GM23338 (cell line): ENCODE measurements around the gene GHSR. TPM values are rescaled to one million over a fixed set of nuclear protein-coding genes. Genes with fewer than 3 reads are reported as not detected.

Source experiments
- ATAC-seq: fragments of 200-7000 bp; cut with Tn5 transposase; 3 replicates; pipeline ENCODE4 v1.9.1; 2020
- DNase-seq: peaks from one replicate; pipeline ENCODE4 v3.0.0-alpha.2; 2015; ENCODE audit warnings: low spot score
- H2AFZ ChIP-seq: fragments of 200-600 bp; sonication (generic); 2 replicates; pipeline ENCODE4 v1.8.0; 2016; ENCODE audit warnings: antibody characterized with exemption, mild to moderate bottlenecking, moderate library complexity
- H3F3A ChIP-seq: fragments of 200-600 bp; sonication (generic); replicated peaks from 2 replicates; pipeline ENCODE4 v1.8.0; 2017; ENCODE audit warnings: antibody characterized with exemption, mixed run types, low read depth
- H3K27ac ChIP-seq: fragments of 200-600 bp; sonication (generic); 2 replicates; pipeline ENCODE4 v1.6.1; 2016; ENCODE audit warnings: low read depth
- H3K27me3 ChIP-seq: fragments of 200-600 bp; sonication (generic); 2 replicates; pipeline ENCODE4 v1.8.0; 2016; ENCODE audit warnings: mild to moderate bottlenecking, mixed run types, moderate library complexity; ENCODE audit not compliant: insufficient read depth
- H3K36me3 ChIP-seq: fragments of 200-600 bp; sonication (generic); 2 replicates; pipeline ENCODE4 v1.8.0; 2016; ENCODE audit warnings: mild to moderate bottlenecking; ENCODE audit not compliant: insufficient read depth
- H3K4me1 ChIP-seq: fragments of 200-600 bp; sonication (generic); 2 replicates; pipeline ENCODE4 v1.8.0; 2016; ENCODE audit warnings: mild to moderate bottlenecking, moderate library complexity; ENCODE audit not compliant: insufficient read depth
- H3K4me2 ChIP-seq: fragments of 200-600 bp; sonication (generic); 2 replicates; pipeline ENCODE4 v1.7.1; 2017; ENCODE audit warnings: mixed run types
- H3K4me3 ChIP-seq: fragments of 200-600 bp; sonication (generic); 2 replicates; pipeline ENCODE4 v1.6.1; 2016; ENCODE audit warnings: mixed run types
- H3K79me2 ChIP-seq: fragments of 200-600 bp; sonication (generic); replicated peaks from 2 replicates; pipeline ENCODE4 v1.8.0; 2017; ENCODE audit warnings: mild to moderate bottlenecking; ENCODE audit not compliant: insufficient read depth
- H3K9me2 ChIP-seq: fragments of 200-600 bp; sonication (generic); 2 replicates; pipeline ENCODE4 v1.8.0; 2017; ENCODE audit not compliant: insufficient read depth
- H4K20me1 ChIP-seq: fragments of 200-600 bp; sonication (generic); replicated peaks from 2 replicates; pipeline ENCODE4 v1.8.0; 2017; ENCODE audit warnings: mild to moderate bottlenecking; ENCODE audit not compliant: insufficient read depth
- H3K27ac Mint-ChIP-seq: 2 replicates; pipeline ENCODE4 v1.8.0; 2020; ENCODE audit warnings: inconsistent platforms, mild to moderate bottlenecking, moderate library complexity, mixed read lengths
- H3K27me3 Mint-ChIP-seq: 3 replicates; pipeline ENCODE4 v1.8.0; 2022; ENCODE audit warnings: low read depth, mild to moderate bottlenecking, moderate library complexity, mixed read lengths, inconsistent platforms; ENCODE audit not compliant: insufficient read depth, poor library complexity
- H3K36me3 Mint-ChIP-seq: 3 replicates; pipeline ENCODE4 v1.8.0; 2021; ENCODE audit warnings: low read depth, mild to moderate bottlenecking, inconsistent platforms, moderate library complexity, mixed read lengths
- H3K4me1 Mint-ChIP-seq: 3 replicates; pipeline ENCODE4 v1.8.0; 2020; ENCODE audit warnings: mild to moderate bottlenecking, inconsistent platforms, mixed read lengths
- H3K4me3 Mint-ChIP-seq: 3 replicates; pipeline ENCODE4 v1.8.0; 2021; ENCODE audit warnings: moderate library complexity, mild to moderate bottlenecking, inconsistent platforms, mixed read lengths
- H3K9me3 Mint-ChIP-seq: 3 replicates; pipeline ENCODE4 v1.8.0; 2020; ENCODE audit warnings: moderate library complexity, mild to moderate bottlenecking, inconsistent platforms, mixed read lengths
- EZH2phosphoT487 ChIP-seq: fragments of 200-600 bp; sonication (generic); IDR thresholded peaks from one replicate; pipeline ENCODE4 v1.8.1; 2018; ENCODE audit warnings: antibody characterized with exemption; ENCODE audit not compliant: unreplicated experiment
- JUNB ChIP-seq: IDR thresholded peaks from one replicate; pipeline ENCODE4 v1.6.1; 2016; ENCODE audit warnings: antibody characterized with exemption; ENCODE audit not compliant: unreplicated experiment
- NANOG ChIP-seq: IDR thresholded peaks from 2 replicates; pipeline ENCODE4 v1.6.1; 2016; ENCODE audit warnings: antibody characterized with exemption, borderline replicate concordance
- ZNF114 ChIP-seq: fragments of 250-450 bp; sonication (Bioruptor Pico); IDR thresholded peaks from 2 replicates; pipeline ENCODE4 v1.5.0; 2020; ENCODE audit warnings: mild to moderate bottlenecking, moderate library complexity
- ZNF331 ChIP-seq: fragments of 250-450 bp; sonication (Bioruptor Pico); IDR thresholded peaks from 2 replicates; pipeline ENCODE4 v1.5.0; 2020; ENCODE audit warnings: low read depth, mild to moderate bottlenecking, moderate library complexity
- polyA plus RNA-seq: library from polyadenylated mRNA; unstranded; fragments of >200 nt; fragmentation: Nextera tagmentation; extraction: Ambion mirVana; gene quantifications from 2 replicates; pipeline ENCODE4 v1.2.1, GENCODE V29; 2016
- total RNA-seq: library from RNA; depleted of rRNA; stranded (reverse); fragments of >200 nt; shearing (Covaris generic); gene quantifications from 2 replicates; pipeline ENCODE4 v1.2.3, GENCODE V29; 2014
- TF ChIP-seq, protein P1 (sequence below): fragments of 250-450 bp; sonication (Bioruptor Pico); IDR thresholded peaks from 2 replicates; pipeline ENCODE4 v1.5.0; 2020; ENCODE audit warnings: mild to moderate bottlenecking, moderate library complexity
- TF ChIP-seq, protein P2 (sequence below): IDR thresholded peaks from 2 replicates; pipeline ENCODE4 v1.6.1; 2016; ENCODE audit warnings: antibody characterized with exemption
- TF ChIP-seq, protein P3 (sequence below), 2 experiments: fragments of 200-600 bp in 1 of 2; sonication (generic) in 1 of 2; conservative IDR thresholded peaks; 2 replicates each; pipeline versions ENCODE4 v1.5.1 to v1.6.1; 2016 to 2017; ENCODE audit warnings: antibody characterized with exemption in 2 of 2, low read depth in 2 of 2, mild to moderate bottlenecking in 2 of 2, moderate library complexity in 1 of 2

The GHSR gene
- total and polyA plus RNA-seq, 2 experiments from 2014 or later, result not detected

DNA sequence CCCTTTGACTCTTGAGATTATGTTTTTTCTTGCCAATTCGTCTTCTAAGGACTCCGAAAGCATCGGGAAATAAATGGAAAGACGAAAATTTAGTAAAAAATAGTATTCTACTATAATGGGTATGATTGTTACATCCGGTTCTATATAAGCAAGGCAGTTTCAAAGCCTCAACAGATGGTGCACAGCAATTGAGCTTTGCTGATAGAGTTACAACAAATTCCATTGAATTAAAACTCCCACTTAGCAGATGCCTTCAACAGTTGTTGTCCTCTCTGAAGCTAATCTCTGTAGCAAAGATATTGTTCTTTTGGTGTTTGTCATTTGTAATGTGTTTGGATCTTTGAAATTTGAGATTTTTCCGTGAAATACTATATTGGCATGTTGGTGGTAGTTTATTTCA, 16.1 kb upstream of the GHSR start (continued):
- no peak for TF ChIP-seq JUNB
- no peak for TF ChIP-seq ZNF114 (CRISPR knock-in tag)
- no peak for TF ChIP-seq NANOG
- TF ChIP-seq ZNF331 (CRISPR knock-in tag), result no peak

DNA sequence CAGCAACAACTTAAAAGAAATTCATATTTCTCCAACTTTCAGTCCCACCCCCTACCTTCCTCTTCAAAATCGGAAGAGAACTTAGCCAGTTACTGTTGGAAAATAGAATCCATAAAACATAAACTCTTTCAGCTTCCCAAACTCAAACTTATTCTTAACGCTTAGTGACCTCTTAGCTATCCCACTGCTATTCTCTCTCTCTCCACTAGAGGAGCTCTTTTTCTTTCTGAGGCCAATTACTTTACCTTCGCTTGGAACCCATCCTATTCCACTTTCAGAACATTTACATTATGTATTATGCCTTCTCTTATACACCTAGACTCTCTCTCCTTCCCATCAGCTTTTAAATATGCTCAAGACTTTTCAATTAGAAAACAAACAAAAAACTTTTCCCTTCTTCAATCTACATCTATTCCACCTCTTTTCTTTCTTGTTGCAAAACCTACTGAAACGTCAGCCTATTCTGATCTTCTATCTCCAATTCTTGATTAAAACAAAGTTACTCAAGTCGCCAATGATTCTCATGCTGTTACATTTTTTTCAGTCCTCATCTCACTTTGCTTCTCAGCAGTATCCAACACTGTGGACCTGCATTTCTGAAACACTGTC, 13.4 kb upstream of the GHSR start:
- no peak overlapping the region for H3K4me3 Mint-ChIP-seq
- no peaks in the 10 kb centered on the region for H3K36me3 Mint-ChIP-seq
- ATAC-seq (peak; percentile 64), DNase-seq (peak; percentile 71)
- H3K27ac ChIP-seq, result no peak overlapping the region
- TF ChIP-seq, protein P1, sequence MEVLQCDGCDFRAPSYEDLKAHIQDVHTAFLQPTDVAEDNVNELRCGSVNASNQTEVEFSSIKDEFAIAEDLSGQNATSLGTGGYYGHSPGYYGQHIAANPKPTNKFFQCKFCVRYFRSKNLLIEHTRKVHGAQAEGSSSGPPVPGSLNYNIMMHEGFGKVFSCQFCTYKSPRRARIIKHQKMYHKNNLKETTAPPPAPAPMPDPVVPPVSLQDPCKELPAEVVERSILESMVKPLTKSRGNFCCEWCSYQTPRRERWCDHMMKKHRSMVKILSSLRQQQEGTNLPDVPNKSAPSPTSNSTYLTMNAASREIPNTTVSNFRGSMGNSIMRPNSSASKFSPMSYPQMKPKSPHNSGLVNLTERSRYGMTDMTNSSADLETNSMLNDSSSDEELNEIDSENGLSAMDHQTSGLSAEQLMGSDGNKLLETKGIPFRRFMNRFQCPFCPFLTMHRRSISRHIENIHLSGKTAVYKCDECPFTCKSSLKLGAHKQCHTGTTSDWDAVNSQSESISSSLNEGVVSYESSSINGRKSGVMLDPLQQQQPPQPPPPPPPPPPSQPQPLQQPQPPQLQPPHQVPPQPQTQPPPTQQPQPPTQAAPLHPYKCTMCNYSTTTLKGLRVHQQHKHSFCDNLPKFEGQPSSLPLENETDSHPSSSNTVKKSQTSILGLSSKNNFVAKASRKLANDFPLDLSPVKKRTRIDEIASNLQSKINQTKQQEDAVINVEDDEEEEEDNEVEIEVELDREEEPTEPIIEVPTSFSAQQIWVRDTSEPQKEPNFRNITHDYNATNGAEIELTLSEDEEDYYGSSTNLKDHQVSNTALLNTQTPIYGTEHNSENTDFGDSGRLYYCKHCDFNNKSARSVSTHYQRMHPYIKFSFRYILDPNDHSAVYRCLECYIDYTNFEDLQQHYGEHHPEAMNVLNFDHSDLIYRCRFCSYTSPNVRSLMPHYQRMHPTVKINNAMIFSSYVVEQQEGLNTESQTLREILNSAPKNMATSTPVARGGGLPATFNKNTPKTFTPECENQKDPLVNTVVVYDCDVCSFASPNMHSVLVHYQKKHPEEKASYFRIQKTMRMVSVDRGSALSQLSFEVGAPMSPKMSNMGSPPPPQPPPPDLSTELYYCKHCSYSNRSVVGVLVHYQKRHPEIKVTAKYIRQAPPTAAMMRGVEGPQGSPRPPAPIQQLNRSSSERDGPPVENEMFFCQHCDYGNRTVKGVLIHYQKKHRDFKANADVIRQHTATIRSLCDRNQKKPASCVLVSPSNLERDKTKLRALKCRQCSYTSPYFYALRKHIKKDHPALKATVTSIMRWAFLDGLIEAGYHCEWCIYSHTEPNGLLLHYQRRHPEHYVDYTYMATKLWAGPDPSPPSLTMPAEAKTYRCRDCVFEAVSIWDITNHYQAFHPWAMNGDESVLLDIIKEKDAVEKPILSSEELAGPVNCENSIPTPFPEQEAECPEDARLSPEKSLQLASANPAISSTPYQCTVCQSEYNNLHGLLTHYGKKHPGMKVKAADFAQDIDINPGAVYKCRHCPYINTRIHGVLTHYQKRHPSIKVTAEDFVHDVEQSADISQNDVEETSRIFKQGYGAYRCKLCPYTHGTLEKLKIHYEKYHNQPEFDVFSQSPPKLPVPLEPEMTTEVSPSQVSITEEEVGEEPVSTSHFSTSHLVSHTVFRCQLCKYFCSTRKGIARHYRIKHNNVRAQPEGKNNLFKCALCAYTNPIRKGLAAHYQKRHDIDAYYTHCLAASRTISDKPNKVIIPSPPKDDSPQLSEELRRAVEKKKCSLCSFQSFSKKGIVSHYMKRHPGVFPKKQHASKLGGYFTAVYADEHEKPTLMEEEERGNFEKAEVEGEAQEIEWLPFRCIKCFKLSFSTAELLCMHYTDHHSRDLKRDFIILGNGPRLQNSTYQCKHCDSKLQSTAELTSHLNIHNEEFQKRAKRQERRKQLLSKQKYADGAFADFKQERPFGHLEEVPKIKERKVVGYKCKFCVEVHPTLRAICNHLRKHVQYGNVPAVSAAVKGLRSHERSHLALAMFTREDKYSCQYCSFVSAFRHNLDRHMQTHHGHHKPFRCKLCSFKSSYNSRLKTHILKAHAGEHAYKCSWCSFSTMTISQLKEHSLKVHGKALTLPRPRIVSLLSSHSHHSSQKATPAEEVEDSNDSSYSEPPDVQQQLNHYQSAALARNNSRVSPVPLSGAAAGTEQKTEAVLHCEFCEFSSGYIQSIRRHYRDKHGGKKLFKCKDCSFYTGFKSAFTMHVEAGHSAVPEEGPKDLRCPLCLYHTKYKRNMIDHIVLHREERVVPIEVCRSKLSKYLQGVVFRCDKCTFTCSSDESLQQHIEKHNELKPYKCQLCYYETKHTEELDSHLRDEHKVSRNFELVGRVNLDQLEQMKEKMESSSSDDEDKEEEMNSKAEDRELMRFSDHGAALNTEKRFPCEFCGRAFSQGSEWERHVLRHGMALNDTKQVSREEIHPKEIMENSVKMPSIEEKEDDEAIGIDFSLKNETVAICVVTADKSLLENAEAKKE (CRISPR knock-in tag), result no peak
- TF ChIP-seq, protein P2, sequence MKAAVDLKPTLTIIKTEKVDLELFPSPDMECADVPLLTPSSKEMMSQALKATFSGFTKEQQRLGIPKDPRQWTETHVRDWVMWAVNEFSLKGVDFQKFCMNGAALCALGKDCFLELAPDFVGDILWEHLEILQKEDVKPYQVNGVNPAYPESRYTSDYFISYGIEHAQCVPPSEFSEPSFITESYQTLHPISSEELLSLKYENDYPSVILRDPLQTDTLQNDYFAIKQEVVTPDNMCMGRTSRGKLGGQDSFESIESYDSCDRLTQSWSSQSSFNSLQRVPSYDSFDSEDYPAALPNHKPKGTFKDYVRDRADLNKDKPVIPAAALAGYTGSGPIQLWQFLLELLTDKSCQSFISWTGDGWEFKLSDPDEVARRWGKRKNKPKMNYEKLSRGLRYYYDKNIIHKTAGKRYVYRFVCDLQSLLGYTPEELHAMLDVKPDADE, result no peak
- TF ChIP-seq EZH2phosphoT487, result no peak
- TF ChIP-seq, protein P3, sequence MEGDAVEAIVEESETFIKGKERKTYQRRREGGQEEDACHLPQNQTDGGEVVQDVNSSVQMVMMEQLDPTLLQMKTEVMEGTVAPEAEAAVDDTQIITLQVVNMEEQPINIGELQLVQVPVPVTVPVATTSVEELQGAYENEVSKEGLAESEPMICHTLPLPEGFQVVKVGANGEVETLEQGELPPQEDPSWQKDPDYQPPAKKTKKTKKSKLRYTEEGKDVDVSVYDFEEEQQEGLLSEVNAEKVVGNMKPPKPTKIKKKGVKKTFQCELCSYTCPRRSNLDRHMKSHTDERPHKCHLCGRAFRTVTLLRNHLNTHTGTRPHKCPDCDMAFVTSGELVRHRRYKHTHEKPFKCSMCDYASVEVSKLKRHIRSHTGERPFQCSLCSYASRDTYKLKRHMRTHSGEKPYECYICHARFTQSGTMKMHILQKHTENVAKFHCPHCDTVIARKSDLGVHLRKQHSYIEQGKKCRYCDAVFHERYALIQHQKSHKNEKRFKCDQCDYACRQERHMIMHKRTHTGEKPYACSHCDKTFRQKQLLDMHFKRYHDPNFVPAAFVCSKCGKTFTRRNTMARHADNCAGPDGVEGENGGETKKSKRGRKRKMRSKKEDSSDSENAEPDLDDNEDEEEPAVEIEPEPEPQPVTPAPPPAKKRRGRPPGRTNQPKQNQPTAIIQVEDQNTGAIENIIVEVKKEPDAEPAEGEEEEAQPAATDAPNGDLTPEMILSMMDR (conservative IDR thresholded peaks at IDR 0.05; ENCODE audit: low read depth in 2 of 2), result peak; percentile 67 to 93
- no peaks in the 10 kb centered on the region for H3F3A ChIP-seq
- H4K20me1 ChIP-seq, result no peaks in the 10 kb centered on the region
- H3K79me2 ChIP-seq, result no peaks in the 10 kb centered on the region
- no peaks in the 10 kb centered on the region for H3K4me1 Mint-ChIP-seq
- H3K27me3 Mint-ChIP-seq, result no peaks in the 10 kb centered on the region
- H3K4me3 ChIP-seq, result no peak overlapping the region
- H3K9me3 Mint-ChIP-seq, result no peaks in the 10 kb centered on the region
- H2AFZ ChIP-seq, result no peak overlapping the region
- H3K27ac Mint-ChIP-seq, result no peak overlapping the region
- no peaks in the 10 kb centered on the region for H3K27me3 ChIP-seq
- H3K4me2 ChIP-seq, result no peak overlapping the region
- no peaks in the 10 kb centered on the region; the same call in 1 of the 2 replicates for H3K9me2 ChIP-seq
- H3K36me3 ChIP-seq, result no peaks in the 10 kb centered on the region
- peaks cover 4% of the 10 kb centered on the region; the same call in 1 of the 2 replicates for H3K4me1 ChIP-seq
